Fibroblast of the aortic adventitia (primary cell): ENCODE results near the gene TDRD3. TPM values are rescaled to one million over a fixed set of nuclear protein-coding genes. Genes with fewer than 3 reads are reported as not detected.

Experiments
- DNase-seq: peaks from one replicate; pipeline ENCODE4 v3.0.0-alpha.2; 2010; ENCODE audit warnings: low read depth
- H3K4me3 ChIP-seq: 2 replicates; pipeline ENCODE4 v1.5.1; 2011; ENCODE audit warnings: low read depth, mild to moderate bottlenecking, control low read depth, low read length, moderate library complexity
- CTCF ChIP-seq: IDR thresholded peaks from 2 replicates; pipeline ENCODE4 v1.5.1; 2011; ENCODE audit warnings: mild to moderate bottlenecking, low read length, control low read depth, inconsistent platforms; ENCODE audit not compliant: insufficient read depth
- total RNA-seq: library from RNA; depleted of rRNA; stranded (reverse); fragments of >200 nt; gene quantifications from 2 replicates; pipeline ENCODE4 v1.2.3, GENCODE V29; 2012; ENCODE audit warnings: low replicate concordance

The TDRD3 gene
- total RNA-seq, 1 donor, result 34.1 TPM

- no peak for DNase-seq
- peak; percentile 9 for TF ChIP-seq CTCF
- H3K4me3 ChIP-seq, result no peak overlapping the region
Measured at GRCh38 chr13:60379837-60380565, 17.0 kb upstream of the TDRD3 start.

GRCh38 chr13:60384911-60385310 is 12.1 kb upstream of the TDRD3 start:
- no peak for DNase-seq
- H3K4me3 ChIP-seq, result no peak overlapping the region
- no peak for TF ChIP-seq CTCF

GRCh38 chr13:60386250-60386649 is 10.8 kb upstream of the TDRD3 start:
- DNase-seq, result no peak

GRCh38 chr13:60392131-60392530 is 4.9 kb upstream of the TDRD3 start:
- TF ChIP-seq CTCF, result no peak
- DNase-seq, result no peak
- H3K4me3 ChIP-seq, result no peak overlapping the region

More at GRCh38 chr13:60386250-60386649, 10.8 kb upstream of the TDRD3 start:
- no peak for TF ChIP-seq CTCF
- no peak overlapping the region for H3K4me3 ChIP-seq

GRCh38 chr13:60395971-60396782 is 843 bp upstream of the TDRD3 start:
- H3K4me3 ChIP-seq, result peak overlapping the region; percentile 88
- TF ChIP-seq CTCF, result no peak
- DNase-seq, result peak; percentile 87

- peak overlapping the region; percentile 88 for H3K4me3 ChIP-seq
- peak; percentile 66 for DNase-seq
- TF ChIP-seq CTCF, result no peak
Measured at GRCh38 chr13:60397704-60398378, 821 bp downstream of the TDRD3 start.
